K562 (cell line): ENCODE data around the gene ATG7.

Source experiments
- CTCF ChIP-seq, 3 experiments: IDR thresholded peaks in 2 of 3; conservative IDR thresholded peaks in 1 of 3; 2 replicates each; pipeline ENCODE4 v1.5.1; 2011 to 2012; ENCODE audit warnings: low read length in 3 of 3, mild to moderate bottlenecking in 3 of 3, control low read depth in 2 of 3, improper control_type of control experiment in 1 of 3, inconsistent platforms in 1 of 3, low read depth in 1 of 3, mixed read lengths in 1 of 3, moderate library complexity in 1 of 3; ENCODE audit not compliant: insufficient read depth in 2 of 3
- MAZ ChIP-seq, 2 experiments: fragments of 450-650 bp in 1 of 2; sonication (generic) in 1 of 2; formaldehyde crosslinking; IDR thresholded peaks in 1 of 2; conservative IDR thresholded peaks in 1 of 2; 2 replicates each; pipeline versions ENCODE4 v1.4.0 to v1.5.0; 2020; ENCODE audit warnings: mild to moderate bottlenecking in 1 of 2, missing genetic modification reagents in 1 of 2
- NFXL1 ChIP-seq: fragments of 450-650 bp; formaldehyde crosslinking; IDR thresholded peaks from 2 replicates; pipeline ENCODE4 v1.4.0; 2021; ENCODE audit warnings: mild to moderate bottlenecking
- NRF1 ChIP-seq, 2 experiments: fragments of 450-650 bp; IDR thresholded peaks in 1 of 2; conservative IDR thresholded peaks in 1 of 2; 2 replicates each; pipeline ENCODE4 v1.6.1; 2014; ENCODE audit warnings: mild to moderate bottlenecking in 2 of 2
- PATZ1 ChIP-seq: fragments of 250-450 bp; sonication (Bioruptor Pico); IDR thresholded peaks from 2 replicates; pipeline ENCODE4 v1.5.0; 2020; ENCODE audit warnings: mild to moderate bottlenecking, borderline replicate concordance
- POLR2A ChIP-seq: fragments of 450-650 bp; conservative IDR thresholded peaks from 2 replicates; pipeline ENCODE4 v1.6.1; 2016
- SIN3A ChIP-seq, 2 experiments: fragments of 150-350 bp in 1 of 2; IDR thresholded peaks; 2 replicates each; pipeline ENCODE4 v1.6.1; 2011 to 2016; ENCODE audit warnings: borderline replicate concordance in 2 of 2, low read depth in 2 of 2, low read length in 2 of 2, mild to moderate bottlenecking in 2 of 2, moderate library complexity in 2 of 2; ENCODE audit not compliant: control insufficient read depth in 1 of 2
- TARDBP ChIP-seq: fragments of 450-650 bp; IDR thresholded peaks from 2 replicates; pipeline ENCODE4 v1.6.1; 2016

GRCh38 chr3:11283139-11283475, 10.9 kb downstream of the ATG7 start:
- TF ChIP-seq NRF1 (conservative IDR thresholded peaks at IDR 0.05 in 1 of 2, IDR thresholded peaks at IDR 0.05 in 1 of 2): no peak
- no peak for TF ChIP-seq TARDBP
- TF ChIP-seq POLR2A: no peak
- TF ChIP-seq CTCF (IDR thresholded peaks at IDR 0.05 in 2 of 3, conservative IDR thresholded peaks at IDR 0.05 in 1 of 3; ENCODE audit: insufficient read depth in 2 of 3, low read depth in 1 of 3, low read length in 3 of 3): no peak
- no peak for TF ChIP-seq NFXL1 (CRISPR knock-in tag)
- no peak for TF ChIP-seq PATZ1 (CRISPR knock-in tag)
- TF ChIP-seq MAZ (CRISPR knock-in tag; conservative IDR thresholded peaks at IDR 0.05 in 1 of 2, IDR thresholded peaks at IDR 0.05 in 1 of 2): no peak
- no peak for TF ChIP-seq SIN3A (IDR thresholded peaks at IDR 0.05; ENCODE audit: borderline replicate concordance in 2 of 2, control insufficient read depth in 1 of 2, low read depth in 2 of 2, low read length in 2 of 2)
